Peyer's patch (tissue), 4 donors: Measurements from ENCODE around the gene SOX13. TPM values are rescaled to one million over a fixed set of nuclear protein-coding genes. Genes with fewer than 3 reads are reported as not detected.

Experiments used
- DNase-seq, 3 donors: peaks; one replicate each; pipeline ENCODE4 v3.0.0-alpha.2; 2017 to 2019
- H3K27ac ChIP-seq, 4 donors: fragments of 200-600 bp; sonication (generic); one replicate each; pipeline ENCODE4 v1.5.1; 2016 to 2019
- H3K27me3 ChIP-seq, 2 donors: fragments of 200-600 bp; sonication (generic); one replicate each; pipeline ENCODE4 v1.5.1; 2019
- H3K36me3 ChIP-seq, 3 donors: fragments of 200-600 bp; sonication (generic); one replicate each; pipeline ENCODE4 v1.5.1; 2016 to 2019
- H3K4me1 ChIP-seq, 4 donors: fragments of 200-600 bp; sonication (generic); one replicate each; pipeline ENCODE4 v1.5.1; 2016 to 2019
- H3K4me3 ChIP-seq, 4 donors: fragments of 200-600 bp; sonication (generic); 1 replicate in 3 of 4; 2 replicates in 1 of 4; pipeline ENCODE4 v1.5.1; 2016 to 2019; ENCODE audit warnings: mild to moderate bottlenecking in 1 of 4
- H3K9me3 ChIP-seq, 4 donors: fragments of 200-600 bp; sonication (generic); one replicate each; pipeline ENCODE4 v1.5.1; 2016 to 2019; ENCODE audit warnings: mild to moderate bottlenecking in 1 of 4
- POLR2A ChIP-seq, 2 donors: fragments of 450-650 bp; IDR thresholded peaks; one replicate each; pipeline ENCODE4 v1.5.1; 2017; ENCODE audit warnings: antibody characterized with exemption in 2 of 2, mild to moderate bottlenecking in 2 of 2, moderate library complexity in 2 of 2
- total RNA-seq, 4 donors: library from RNA; depleted of rRNA; stranded (reverse); fragments of >200 nt; gene quantifications; one replicate each; pipeline ENCODE4 v1.1.0, GENCODE V29; 2016
- TF ChIP-seq, protein P1 (sequence below), 6 experiments: fragments of 450-650 bp in 4 of 6; fragments of 200-600 bp in 2 of 6; sonication (generic) in 1 of 6; IDR thresholded peaks; one replicate each; pipeline ENCODE4 v1.5.1; 2017 to 2019; ENCODE audit warnings: antibody characterized with exemption in 6 of 6, mild to moderate bottlenecking in 3 of 6, moderate library complexity in 1 of 6

The SOX13 gene
- total RNA-seq, 4 donors from 2014 or later: 42.1 to 80.3 (median 59.0) TPM

DNA sequence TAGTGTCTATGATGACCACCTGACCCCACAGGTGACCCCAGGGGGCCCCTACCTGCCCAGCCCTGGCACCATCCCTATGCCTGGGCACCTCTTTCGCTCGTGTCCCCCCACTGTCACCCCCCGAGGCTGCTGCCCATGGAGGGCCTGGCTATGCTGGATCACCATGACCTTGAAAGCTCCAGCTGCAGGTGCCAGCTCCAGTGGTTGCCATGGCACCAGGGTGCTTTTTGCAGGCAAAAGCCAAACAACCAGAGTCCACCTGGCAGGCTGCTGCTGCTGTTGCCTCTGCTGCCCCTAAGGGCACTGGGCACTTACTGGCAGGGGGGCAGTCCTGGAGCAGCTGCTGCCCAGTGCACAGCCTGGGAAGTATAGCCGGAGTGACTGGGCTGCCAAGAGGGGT lies 57.3 kb downstream of the SOX13 start:
- Histone ChIP-seq H3K36me3 (peaks cover 0 to 13% (median 0%) of the 10 kb centered on the region in 3 donors), H3K4me1 (peaks cover 0 to 41% (median 2%) of the 10 kb centered on the region in 4 donors), H3K27me3 (no peaks in the 10 kb centered on the region), H3K27ac (no peak overlapping the region), H3K4me3 (no peak overlapping the region), H3K9me3 (no peaks in the 10 kb centered on the region)
- no peak for DNase-seq
- TF ChIP-seq, protein P1, sequence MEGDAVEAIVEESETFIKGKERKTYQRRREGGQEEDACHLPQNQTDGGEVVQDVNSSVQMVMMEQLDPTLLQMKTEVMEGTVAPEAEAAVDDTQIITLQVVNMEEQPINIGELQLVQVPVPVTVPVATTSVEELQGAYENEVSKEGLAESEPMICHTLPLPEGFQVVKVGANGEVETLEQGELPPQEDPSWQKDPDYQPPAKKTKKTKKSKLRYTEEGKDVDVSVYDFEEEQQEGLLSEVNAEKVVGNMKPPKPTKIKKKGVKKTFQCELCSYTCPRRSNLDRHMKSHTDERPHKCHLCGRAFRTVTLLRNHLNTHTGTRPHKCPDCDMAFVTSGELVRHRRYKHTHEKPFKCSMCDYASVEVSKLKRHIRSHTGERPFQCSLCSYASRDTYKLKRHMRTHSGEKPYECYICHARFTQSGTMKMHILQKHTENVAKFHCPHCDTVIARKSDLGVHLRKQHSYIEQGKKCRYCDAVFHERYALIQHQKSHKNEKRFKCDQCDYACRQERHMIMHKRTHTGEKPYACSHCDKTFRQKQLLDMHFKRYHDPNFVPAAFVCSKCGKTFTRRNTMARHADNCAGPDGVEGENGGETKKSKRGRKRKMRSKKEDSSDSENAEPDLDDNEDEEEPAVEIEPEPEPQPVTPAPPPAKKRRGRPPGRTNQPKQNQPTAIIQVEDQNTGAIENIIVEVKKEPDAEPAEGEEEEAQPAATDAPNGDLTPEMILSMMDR (IDR thresholded peaks at IDR 0.05): no peak
- no peak for TF ChIP-seq POLR2A (IDR thresholded peaks at IDR 0.05)

DNA sequence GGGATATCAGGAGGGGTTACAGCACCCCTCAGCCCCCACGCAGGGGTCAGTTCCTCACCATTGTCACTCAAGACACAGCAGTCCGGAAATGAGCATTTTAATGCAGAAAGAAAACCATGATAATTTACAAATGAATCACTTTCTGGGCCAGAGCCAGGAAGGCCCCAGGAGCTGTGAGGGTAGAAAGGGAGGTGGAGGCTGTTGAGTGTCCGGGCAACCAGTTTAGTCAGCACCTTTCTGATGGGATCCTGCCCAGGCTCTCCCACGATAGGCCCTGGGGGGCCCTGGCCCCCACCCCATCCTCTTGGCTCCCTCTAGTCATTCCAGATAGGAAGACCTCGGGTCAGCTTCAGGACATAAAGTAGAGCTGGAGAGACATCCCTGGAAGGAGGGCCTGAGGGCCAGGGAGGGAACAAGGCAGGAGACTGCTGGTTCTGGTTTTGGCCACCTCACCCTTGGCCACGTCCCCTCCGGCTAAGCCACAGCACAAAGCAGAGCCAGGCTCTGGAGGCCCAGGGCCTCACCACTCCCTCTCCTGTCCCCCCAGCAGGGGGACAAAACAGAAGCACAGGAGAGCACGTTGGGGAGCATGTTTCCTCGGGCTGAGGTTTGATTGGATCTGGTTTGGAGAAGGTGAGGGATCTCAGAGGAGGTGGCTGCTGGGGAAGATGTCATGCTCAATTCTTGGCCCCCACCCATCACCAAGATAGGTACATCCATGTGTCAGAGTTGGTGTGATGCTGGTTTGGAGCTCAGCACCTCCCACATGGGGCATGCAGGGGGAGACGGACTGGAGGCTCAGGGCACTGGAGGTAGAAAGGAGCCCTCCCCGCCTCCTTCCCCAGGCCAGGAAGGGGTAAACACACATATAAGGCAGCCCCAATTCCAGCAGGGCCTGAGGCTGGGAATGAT lies 58.3 kb downstream of the SOX13 start:
- H3K36me3 ChIP-seq: peaks cover 0 to 2% (median 0%) of the 10 kb centered on the region in 3 donors
- DNase-seq: no peak
- no peaks in the 10 kb centered on the region for H3K27me3 ChIP-seq
- TF ChIP-seq, protein P1 (IDR thresholded peaks at IDR 0.05): no peak
- TF ChIP-seq POLR2A (IDR thresholded peaks at IDR 0.05): no peak
- peaks cover 0 to 40% (median 2%) of the 10 kb centered on the region in 4 donors for H3K4me1 ChIP-seq
- no peak overlapping the region for H3K4me3 ChIP-seq
- no peaks in the 10 kb centered on the region for H3K9me3 ChIP-seq
- H3K27ac ChIP-seq: no peak overlapping the region

DNA sequence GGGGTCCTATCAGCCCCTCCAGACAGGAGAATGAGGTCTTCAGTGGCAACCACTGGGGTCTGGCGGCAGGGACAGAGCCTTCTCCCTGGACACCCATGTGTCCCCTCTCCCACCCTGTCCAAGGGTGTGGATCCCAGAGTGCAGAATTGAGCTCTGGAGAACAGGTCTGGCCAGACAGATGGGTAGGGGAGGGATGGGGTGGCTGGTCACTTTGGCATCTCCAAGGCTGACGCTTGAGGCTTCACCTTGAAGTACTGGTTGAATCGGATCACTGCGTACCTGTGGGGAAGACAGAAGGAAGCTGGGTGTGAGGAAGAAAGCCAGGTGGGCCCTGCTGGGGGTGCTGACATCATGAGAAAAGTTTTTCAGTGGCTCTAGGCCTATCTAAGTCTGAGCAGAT lies 59.1 kb downstream of the SOX13 start:
- Histone ChIP-seq H3K4me3 (no peak overlapping the region), H3K27me3 (no peaks in the 10 kb centered on the region), H3K9me3 (no peaks in the 10 kb centered on the region), H3K36me3 (no peaks in the 10 kb centered on the region), H3K4me1 (peaks cover 0 to 33% (median 2%) of the 10 kb centered on the region in 4 donors), H3K27ac (no peak overlapping the region)
- TF ChIP-seq POLR2A (IDR thresholded peaks at IDR 0.05): no peak
- TF ChIP-seq, protein P1 (IDR thresholded peaks at IDR 0.05): no peak
- DNase-seq: no peak

DNA sequence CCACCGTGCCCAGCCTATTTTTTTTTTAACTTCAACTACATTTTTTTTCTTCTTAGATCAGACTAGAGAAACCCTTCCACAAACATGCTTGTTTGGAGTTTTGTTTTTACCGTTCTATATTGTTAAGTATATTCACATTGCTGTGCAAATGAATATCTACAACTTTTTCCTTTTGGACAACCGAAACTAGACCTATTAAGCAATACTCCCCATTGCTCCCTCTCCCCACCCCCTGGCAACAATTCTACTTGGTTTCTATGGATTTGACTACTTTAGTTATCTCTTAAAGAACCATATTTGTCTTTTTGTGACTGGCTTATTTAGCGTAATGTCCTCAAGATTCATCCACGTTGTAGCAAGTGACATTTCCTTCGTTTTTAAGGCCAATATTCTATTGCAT lies 59.8 kb downstream of the SOX13 start:
- DNase-seq: no peak
- no peak overlapping the region for H3K27ac ChIP-seq
- peaks cover 0 to 28% (median 0%) of the 10 kb centered on the region in 4 donors for H3K4me1 ChIP-seq
- H3K36me3 ChIP-seq: no peaks in the 10 kb centered on the region
- H3K27me3 ChIP-seq: no peaks in the 10 kb centered on the region
- no peak overlapping the region for H3K4me3 ChIP-seq
- TF ChIP-seq, protein P1 (IDR thresholded peaks at IDR 0.05): no peak
- TF ChIP-seq POLR2A (IDR thresholded peaks at IDR 0.05): no peak
- no peaks in the 10 kb centered on the region for H3K9me3 ChIP-seq

DNA sequence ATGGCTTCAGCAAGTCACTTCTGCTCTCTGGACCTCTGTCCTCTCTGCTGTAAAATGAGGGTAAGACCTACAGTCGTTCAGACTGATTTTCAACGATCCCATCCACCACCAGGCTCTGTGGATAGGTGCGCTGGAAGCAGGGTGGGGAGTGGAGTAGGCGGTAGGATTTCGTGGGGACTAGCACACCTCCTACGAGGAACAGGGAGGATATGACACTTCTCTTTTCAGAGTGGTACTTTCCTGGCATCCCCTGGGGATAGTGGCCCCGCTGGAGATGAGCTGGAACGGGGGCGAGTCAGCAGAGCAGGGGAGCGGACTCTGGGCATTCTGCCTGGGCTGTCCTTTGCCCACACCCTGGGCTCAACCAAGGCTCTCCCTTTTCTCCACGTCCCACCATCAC lies 61.2 kb downstream of the SOX13 start:
- TF ChIP-seq, protein P1 (IDR thresholded peaks at IDR 0.05): no peak
- TF ChIP-seq POLR2A (IDR thresholded peaks at IDR 0.05): no peak
- Histone ChIP-seq H3K4me3 (no peak overlapping the region), H3K9me3 (no peaks in the 10 kb centered on the region), H3K27me3 (no peaks in the 10 kb centered on the region), H3K4me1 (peaks cover 0 to 20% (median 0%) of the 10 kb centered on the region in 4 donors), H3K36me3 (no peaks in the 10 kb centered on the region), H3K27ac (no peak overlapping the region)
- DNase-seq: no peak
